Jurkat, Clone E6-1 (cell line): ENCODE measurements around the gene TOP3A.

Experiments used
- DNase-seq: peaks from one replicate; pipeline ENCODE4 v3.0.0-alpha.2; 2011; ENCODE audit warnings: low read depth, low spot score
- H3K4me3 ChIP-seq: 2 replicates; pipeline ENCODE4 v1.5.1; 2011; ENCODE audit warnings: mild to moderate bottlenecking, low read length, control low read depth, moderate library complexity

TOP3A gene

DNA sequence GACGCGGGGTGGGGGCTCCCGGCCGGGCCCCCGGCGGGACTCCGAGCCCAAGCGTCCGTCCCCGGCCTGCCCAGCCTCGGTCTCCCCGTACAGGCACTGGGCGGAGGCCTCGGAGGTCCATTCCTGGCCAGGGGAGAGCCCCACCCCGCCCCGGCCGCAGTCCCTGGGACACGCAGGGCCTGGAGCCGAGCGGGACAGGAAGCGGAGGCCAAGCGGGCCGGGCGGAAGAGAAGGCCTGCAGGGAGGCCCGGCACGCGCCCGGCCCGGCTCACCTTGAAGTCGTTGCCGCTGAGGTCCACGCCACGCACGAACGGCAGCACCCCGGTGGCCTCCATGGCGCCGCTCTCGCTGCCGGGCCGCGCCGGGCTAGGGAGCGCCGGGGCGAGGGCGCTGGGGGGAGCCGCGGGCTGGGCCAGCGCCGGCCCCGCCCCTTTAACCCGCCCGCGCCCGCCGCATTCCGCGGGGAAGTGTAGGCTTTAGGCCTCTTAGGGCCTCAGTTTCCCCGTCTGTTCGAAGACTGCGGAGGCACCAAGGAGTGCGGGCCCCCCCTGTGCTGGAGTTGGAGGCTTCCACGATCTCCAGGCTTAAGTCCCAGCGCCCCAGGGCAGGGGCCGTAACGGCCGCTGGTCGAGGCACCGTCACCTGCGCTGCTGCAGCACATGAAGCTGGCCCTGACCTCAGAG lies 56.3 kb downstream of the TOP3A start, which contains the start of gene FLII:
FLII (minus strand) TSS at position 383 of the 683 bp plus-strand sequence; CDS start at position 335, 48 bp downstream.
- H3K4me3 ChIP-seq: peak within 1 kb of the TSS; percentile 82

DNA sequence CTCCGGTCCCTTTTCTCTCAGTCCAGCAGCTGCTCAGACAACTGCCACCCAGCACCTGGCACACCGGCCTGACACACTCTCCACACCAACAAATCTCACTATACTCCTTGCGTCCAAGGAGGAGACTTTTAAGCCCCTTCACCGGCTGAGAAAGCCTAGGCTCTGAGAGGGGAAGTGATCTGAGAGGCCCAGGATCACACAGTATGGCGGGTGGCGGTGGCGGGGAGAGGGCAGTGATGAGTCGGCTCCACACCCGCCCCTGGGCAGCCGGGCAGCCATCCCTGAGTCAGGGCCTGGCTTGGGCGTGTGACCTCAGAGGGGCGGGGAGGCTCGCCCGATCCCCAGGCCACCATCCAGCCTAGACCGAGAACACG lies 56.8 kb downstream of the TOP3A start:
- no peak for DNase-seq

More for the DNA sequence above, 56.3 kb downstream of the TOP3A start, which contains the start of gene FLII:
- no peak for DNase-seq

DNA sequence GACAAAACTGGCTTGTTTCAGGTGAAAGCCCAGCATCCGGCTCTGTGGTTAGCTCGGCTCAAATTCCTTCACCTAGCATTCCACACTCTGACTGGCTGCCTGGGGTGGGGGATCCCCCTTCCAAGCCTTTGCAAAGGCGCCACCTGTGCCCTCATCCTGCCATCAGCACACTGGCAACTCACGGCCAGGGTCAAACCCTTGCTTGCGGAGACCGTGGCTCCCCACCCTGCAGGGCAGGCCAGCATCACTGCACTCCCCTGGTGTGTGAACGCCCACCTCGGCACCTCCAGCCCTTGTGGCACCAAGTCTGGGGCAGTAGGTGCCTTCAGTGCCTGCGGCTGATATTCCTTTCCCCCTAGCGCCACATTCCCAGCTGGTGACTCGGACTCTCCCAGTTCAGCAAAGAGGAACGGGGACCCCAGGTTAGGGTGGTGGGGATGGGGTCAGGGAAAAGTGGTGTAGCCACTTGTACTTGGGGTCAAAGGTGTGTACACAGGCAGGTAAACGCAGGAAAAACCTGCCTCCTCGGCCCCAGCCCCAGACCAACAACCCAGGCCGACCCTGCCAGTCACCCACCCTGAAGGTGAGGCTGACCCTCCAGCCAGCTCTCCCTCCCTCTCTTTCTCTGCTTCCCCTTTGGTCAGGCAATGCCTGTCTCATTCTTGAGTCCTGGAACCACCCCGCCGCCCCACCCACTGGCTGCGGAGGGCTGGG lies 57.4 kb downstream of the TOP3A start:
- peak overlapping the region; percentile 82 for H3K4me3 ChIP-seq
- DNase-seq: no peak

More for the DNA sequence above, 56.8 kb downstream of the TOP3A start:
- H3K4me3 ChIP-seq: peak overlapping the region; percentile 82

DNA sequence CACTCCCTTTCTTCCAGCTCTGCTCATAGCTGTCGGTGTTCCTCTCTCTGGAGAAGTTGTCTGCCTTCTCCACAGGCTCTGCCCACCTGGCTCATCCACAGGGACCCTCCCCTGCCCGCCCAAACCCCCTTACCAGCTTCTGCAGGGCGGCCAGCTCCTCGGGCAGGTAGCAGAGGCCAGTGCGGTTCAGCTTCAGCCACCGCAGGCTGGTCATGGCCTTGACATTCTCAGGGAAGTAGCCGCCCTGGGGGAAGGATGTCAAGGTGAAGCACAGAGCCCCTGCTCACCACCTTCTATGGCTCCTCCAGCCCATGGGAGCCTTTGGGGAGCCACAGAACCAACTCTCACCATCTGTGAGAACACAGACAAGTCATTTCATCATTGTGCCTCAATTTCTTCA lies 58.0 kb downstream of the TOP3A start:
- no peak overlapping the region for H3K4me3 ChIP-seq
- no peak for DNase-seq

DNA sequence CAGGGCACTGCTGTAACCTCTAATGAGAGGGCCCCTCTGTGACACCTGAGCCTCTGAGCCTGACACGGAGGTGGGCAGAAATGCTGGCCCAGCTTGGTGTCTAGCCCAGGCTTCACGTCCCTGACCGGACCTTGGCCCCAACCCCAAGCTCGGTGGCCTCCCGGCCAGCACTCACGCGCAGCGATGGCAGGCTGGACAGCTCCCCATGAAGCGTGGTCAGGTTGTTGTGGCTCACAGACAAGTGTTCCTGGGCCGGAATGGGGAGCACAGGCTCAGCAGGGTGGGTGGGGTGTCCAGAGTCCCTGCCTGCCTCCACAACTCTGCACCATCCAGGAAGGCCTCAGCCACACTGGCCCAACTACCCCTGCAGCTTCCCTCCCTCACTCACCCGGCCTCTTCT lies 58.4 kb downstream of the TOP3A start:
- DNase-seq: no peak
- no peak overlapping the region for H3K4me3 ChIP-seq

DNA sequence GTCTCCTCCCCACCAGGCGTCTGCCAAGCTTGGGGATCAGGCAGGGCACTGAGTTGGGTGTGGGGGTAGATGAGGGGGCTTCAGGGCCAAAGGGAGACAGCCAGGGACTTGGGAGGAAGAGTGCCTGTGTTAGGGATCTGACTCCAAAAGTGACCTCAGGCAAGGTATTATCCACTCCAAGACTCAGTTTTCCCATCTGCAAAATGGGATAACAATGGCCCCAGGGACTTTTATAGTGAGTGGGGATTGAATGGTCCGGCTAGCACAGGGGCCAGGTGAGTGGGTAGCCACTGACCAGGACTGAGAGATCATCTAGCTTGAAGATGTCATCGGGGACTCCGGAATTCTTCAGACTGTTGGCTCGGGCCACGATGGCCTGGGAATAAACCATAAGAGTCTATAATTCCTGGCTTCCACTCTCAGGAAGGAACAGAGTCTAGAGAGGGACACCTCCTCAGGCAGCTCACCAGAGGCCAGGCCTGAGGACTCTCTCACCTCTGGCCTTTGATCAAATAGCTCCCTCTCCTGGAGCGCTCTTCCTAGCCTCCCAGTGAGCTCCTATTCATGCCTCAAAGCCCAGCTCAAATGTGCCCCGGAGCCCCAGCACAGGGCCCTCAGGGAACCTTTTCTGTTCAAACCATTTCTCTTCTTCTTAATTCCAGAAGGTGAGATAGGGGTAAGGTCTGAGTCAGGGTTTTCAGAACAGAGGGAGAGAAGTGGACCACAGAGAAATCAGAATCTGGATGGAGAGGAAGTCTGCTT lies 59.7 kb downstream of the TOP3A start:
- no peak for DNase-seq
- H3K4me3 ChIP-seq: no peak overlapping the region

DNA sequence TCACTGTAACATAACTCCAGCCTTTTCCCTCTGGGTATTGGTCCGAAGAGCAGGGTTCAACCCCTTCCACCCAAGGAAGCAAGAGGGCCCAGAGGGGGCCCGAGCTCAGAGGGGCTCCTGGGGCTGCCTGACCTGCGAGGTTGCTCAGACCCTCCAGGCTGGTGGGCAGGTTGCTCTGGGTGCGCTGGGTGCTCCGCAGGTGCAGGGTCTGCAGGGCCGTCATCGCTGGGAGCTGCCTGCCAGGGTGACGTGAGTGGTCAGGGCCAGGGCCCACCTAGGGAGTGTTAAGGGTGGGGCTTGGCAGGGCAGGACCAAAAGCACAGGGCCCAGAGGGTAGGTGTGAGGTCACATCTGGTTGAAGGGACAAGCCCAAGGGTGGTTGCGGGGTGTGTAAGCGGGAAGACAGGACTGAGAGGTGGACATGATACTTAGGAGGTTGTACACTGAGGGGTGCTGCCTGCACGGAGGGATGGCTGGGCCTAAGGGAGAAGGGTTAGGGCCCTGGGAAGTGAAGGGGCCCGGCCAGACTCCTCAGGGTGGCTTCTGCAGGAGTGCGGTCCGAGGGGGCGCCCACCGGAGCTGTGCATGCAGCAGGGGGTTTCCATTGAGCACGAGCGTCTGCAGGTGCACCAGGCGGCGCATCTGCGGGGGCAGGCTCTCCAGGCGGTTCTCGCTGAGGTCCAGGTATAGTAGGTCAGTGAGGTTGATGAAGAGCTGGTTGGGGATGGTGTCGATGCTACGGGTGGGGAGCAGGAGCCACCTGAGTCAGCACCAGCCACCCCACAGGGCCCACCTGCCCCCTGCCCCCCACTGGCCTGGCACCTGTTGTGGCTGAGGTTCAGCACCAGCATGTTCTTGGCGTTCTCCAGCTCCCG lies 60.6 kb downstream of the TOP3A start:
- no peak for DNase-seq
- H3K4me3 ChIP-seq: no peak overlapping the region

DNA sequence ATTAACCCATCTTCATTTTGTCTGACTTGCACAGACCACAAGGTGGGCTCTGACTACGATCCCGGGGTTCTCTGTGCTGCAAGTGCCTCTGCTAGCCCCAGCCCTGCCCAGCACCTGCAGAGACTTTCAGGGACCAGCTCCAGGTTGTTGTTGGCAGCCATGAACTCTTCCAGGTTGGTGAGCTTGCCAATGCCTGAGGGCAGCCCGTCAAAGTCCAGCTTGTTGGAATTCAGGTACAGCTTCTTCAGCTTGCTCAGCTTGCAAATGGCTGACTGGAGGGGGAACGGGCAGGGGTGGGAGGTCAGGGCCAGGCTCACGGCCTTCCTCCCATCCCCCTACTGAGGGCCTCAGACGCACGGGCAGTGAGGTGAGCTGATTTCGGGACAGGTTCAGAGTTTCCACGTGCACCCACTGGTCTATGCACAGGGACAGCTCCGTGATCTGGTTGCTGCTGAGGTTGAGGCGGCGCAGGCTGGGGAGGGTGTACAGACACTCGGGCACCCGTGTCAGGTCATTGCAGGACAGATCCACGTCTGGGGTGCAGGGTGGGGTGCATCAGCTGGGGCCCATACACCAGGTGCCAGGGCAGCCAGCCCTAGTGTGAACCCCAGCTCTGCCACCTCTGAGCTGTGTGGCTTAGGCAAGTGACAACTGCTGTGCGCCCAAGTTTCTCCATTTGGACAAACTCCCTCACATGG lies 61.5 kb downstream of the TOP3A start:
- H3K4me3 ChIP-seq: no peak overlapping the region
- no peak for DNase-seq

- DNase-seq: no peak
- H3K4me3 ChIP-seq: no peak overlapping the region
Measured at GRCh38 chr17:18252160-18252559, 62.6 kb downstream of the TOP3A start.

GRCh38 chr17:18251204-18251603 lies 63.6 kb downstream of the TOP3A start:
- H3K4me3 ChIP-seq: no peak overlapping the region
- DNase-seq: no peak

GRCh38 chr17:18250708-18251107 lies 64.1 kb downstream of the TOP3A start:
- DNase-seq: no peak
- no peak overlapping the region for H3K4me3 ChIP-seq

DNA sequence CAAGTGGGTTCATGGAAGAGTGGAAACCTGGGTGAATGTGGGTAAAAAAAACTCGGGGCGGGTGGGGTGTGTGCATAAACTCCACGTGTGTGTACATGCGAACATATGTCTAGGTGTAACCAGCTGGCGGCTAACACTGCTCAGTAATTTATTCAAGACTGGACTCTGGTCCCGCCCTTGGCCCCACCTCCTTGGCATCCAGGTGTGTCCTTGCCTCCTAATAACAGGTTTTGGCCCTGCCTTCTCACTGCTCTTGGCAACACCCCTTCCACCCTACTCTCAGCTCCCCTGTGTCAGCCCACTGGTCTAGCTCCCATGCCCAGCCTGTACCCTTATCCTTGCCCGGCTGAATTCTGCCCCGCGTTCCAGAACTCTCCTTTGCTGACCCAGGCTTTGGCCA lies 64.5 kb downstream of the TOP3A start:
- no peak overlapping the region for H3K4me3 ChIP-seq
- DNase-seq: no peak

- H3K4me3 ChIP-seq: no peak overlapping the region
- no peak for DNase-seq
Measured at GRCh38 chr17:18248811-18249210, 66.0 kb downstream of the TOP3A start.

- peak; percentile 47 for DNase-seq
- no peak overlapping the region for H3K4me3 ChIP-seq
Measured at GRCh38 chr17:18248300-18248731, 66.5 kb downstream of the TOP3A start.

- DNase-seq: no peak
Measured at GRCh38 chr17:18247613-18248001, 67.2 kb downstream of the TOP3A start.

GRCh38 chr17:18246880-18247612 lies 67.7 kb downstream of the TOP3A start:
- H3K4me3 ChIP-seq: no peak overlapping the region
- DNase-seq: no peak

More at GRCh38 chr17:18247613-18248001, 67.2 kb downstream of the TOP3A start:
- no peak overlapping the region for H3K4me3 ChIP-seq

DNA sequence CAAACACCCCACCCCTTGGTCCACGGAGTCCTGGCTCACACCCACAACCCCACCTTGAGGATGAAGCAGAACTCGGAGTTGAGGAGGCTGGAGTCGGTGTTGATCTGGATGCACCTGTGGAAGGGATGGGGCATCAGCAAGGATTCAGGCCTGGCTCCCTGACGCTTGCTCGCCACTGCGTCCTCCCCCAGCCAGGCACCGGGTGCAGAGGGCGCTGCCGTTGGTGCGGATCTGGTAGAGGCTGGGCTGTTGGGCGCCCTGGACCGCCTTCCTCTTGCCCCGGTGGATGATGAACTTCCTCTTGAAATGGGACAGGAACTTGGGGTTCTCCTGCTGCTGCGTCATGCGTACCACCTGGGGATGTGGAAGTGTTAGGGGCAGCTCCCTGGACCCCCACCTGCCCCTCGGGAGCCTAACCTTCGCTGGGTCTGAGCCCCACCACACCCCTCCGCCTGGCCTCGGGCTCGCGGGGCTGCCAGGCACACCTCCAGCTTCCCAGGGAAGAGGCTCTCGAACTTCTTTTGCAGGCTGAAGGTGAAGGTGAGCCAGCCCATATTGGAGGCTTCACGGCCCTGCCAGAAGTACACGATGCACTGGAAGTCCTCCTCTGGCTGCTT lies 68.6 kb downstream of the TOP3A start:
- DNase-seq: no peak
- H3K4me3 ChIP-seq: no peak overlapping the region
